WTC11 (cell line): ENCODE measurements around the gene IRX2. TPM values are rescaled to one million over a fixed set of nuclear protein-coding genes. Genes with fewer than 3 reads are reported as not detected.

ENCODE experiments used
- ATAC-seq: fragments of 200-7000 bp; cut with Tn5 transposase; 2 replicates; pipeline ENCODE4 v1.10.0; 2021; ENCODE audit warnings: mild to moderate bottlenecking, moderate library complexity
- CTCF ChIA-PET: fragments of 300-600 bp; sonication (Branson Sonifier 250); formaldehyde crosslinking; loops from one replicate; lab custom pipeline; 2021; ENCODE audit warnings: antibody characterized with exemption; lab: Charles Lee
- POLR2A ChIA-PET: fragments of 350-600 bp; sonication (Branson Sonifier 250); formaldehyde crosslinking; loops from one replicate; lab custom pipeline; 2021; ENCODE audit warnings: antibody characterized with exemption; lab: Charles Lee
- DNase-seq: peaks from one replicate; pipeline ENCODE4 v3.0.0; 2021; ENCODE audit warnings: low spot score
- H3K27ac Mint-ChIP-seq: 2 replicates; pipeline ENCODE4 v1.8.0; 2021; ENCODE audit warnings: mixed read lengths
- H3K27me3 Mint-ChIP-seq: 2 replicates; pipeline ENCODE4 v1.8.0; 2021; ENCODE audit warnings: low read depth, mild to moderate bottlenecking, moderate library complexity, mixed read lengths
- H3K36me3 Mint-ChIP-seq: 2 replicates; pipeline ENCODE4 v1.8.0; 2021; ENCODE audit warnings: mixed read lengths
- H3K4me1 Mint-ChIP-seq: 2 replicates; pipeline ENCODE4 v1.8.0; 2022; ENCODE audit warnings: mixed read lengths
- H3K4me3 Mint-ChIP-seq: 2 replicates; pipeline ENCODE4 v1.8.0; 2021; ENCODE audit warnings: mild to moderate bottlenecking, moderate library complexity, mixed read lengths
- H3K9me3 Mint-ChIP-seq: 2 replicates; pipeline ENCODE4 v1.8.0; 2021; ENCODE audit warnings: mixed read lengths
- ATF1 ChIP-seq: sonication (generic); formaldehyde crosslinking; IDR thresholded peaks from 2 replicates; pipeline ENCODE4 v1.8.1; 2023; ENCODE audit warnings: mild to moderate bottlenecking, moderate library complexity, missing genetic modification reagents
- ESRRA ChIP-seq: sonication (generic); formaldehyde crosslinking; IDR thresholded peaks from 2 replicates; pipeline ENCODE4 v1.8.1; 2022; ENCODE audit warnings: mild to moderate bottlenecking, missing genetic modification reagents, borderline replicate concordance
- FOXK1 ChIP-seq: sonication (generic); formaldehyde crosslinking; IDR thresholded peaks from 2 replicates; pipeline ENCODE4 v1.8.0; 2022; ENCODE audit warnings: mild to moderate bottlenecking, moderate library complexity, missing genetic modification reagents
- GABPB1 ChIP-seq: sonication (generic); formaldehyde crosslinking; IDR thresholded peaks from 2 replicates; pipeline ENCODE4 v1.8.1; 2023; ENCODE audit warnings: mild to moderate bottlenecking, missing genetic modification reagents
- HMGA2 ChIP-seq: fragments of 250-450 bp; sonication (Bioruptor Pico); IDR thresholded peaks from 2 replicates; pipeline ENCODE4 v1.4.0; 2021; ENCODE audit warnings: mild to moderate bottlenecking, moderate library complexity
- IRF2 ChIP-seq: sonication (generic); formaldehyde crosslinking; IDR thresholded peaks from 2 replicates; pipeline ENCODE4 v1.8.0; 2022; ENCODE audit warnings: low read depth, missing genetic modification reagents, borderline replicate concordance
- JAZF1 ChIP-seq: fragments of 250-450 bp; sonication (Bioruptor Pico); IDR thresholded peaks from 2 replicates; pipeline ENCODE4 v1.9.0; 2021; ENCODE audit warnings: moderate library complexity, mild to moderate bottlenecking, inconsistent platforms
- TCF7 ChIP-seq: sonication (generic); formaldehyde crosslinking; IDR thresholded peaks from 2 replicates; pipeline ENCODE4 v1.8.0; 2022; ENCODE audit warnings: mild to moderate bottlenecking, low read depth, missing genetic modification reagents, moderate library complexity
- TP53 ChIP-seq: sonication (generic); formaldehyde crosslinking; IDR thresholded peaks from 2 replicates; pipeline ENCODE4 v1.8.1; 2023; ENCODE audit warnings: mild to moderate bottlenecking, missing genetic modification reagents
- ZNF219 ChIP-seq: sonication (generic); formaldehyde crosslinking; IDR thresholded peaks from 2 replicates; pipeline ENCODE4 v1.8.0; 2023; ENCODE audit warnings: missing genetic modification reagents, mild to moderate bottlenecking, borderline replicate concordance
- ZNF423 ChIP-seq: fragments of 250-450 bp; sonication (Bioruptor Pico); IDR thresholded peaks from 2 replicates; pipeline ENCODE4 v2.1.2; 2022; ENCODE audit warnings: mild to moderate bottlenecking, moderate library complexity
- total RNA-seq: library from RNA; stranded (reverse); gene quantifications from 3 replicates; pipeline ENCODE4 v1.2.3, GENCODE V29; 2021
- TF ChIP-seq, protein P1 (sequence below): sonication (generic); formaldehyde crosslinking; IDR thresholded peaks from 2 replicates; pipeline ENCODE4 v1.8.1; 2022; ENCODE audit warnings: low read depth, missing genetic modification reagents, borderline replicate concordance
- TF ChIP-seq, protein P2 (sequence below): fragments of 250-450 bp; sonication (Bioruptor Pico); IDR thresholded peaks from 2 replicates; pipeline ENCODE4 v2.1.2; 2022; ENCODE audit warnings: mild to moderate bottlenecking, moderate library complexity
- TF ChIP-seq, protein P3 (sequence below): sonication (generic); formaldehyde crosslinking; IDR thresholded peaks from 2 replicates; pipeline ENCODE4 v1.8.0; 2023; ENCODE audit warnings: missing genetic modification reagents, mild to moderate bottlenecking, borderline replicate concordance
- TF ChIP-seq, protein P4 (sequence below): sonication (generic); formaldehyde crosslinking; IDR thresholded peaks from 2 replicates; pipeline ENCODE4 v1.8.1; 2023; ENCODE audit warnings: mild to moderate bottlenecking, moderate library complexity, missing genetic modification reagents
- TF ChIP-seq, protein P5 (sequence below): sonication (generic); formaldehyde crosslinking; IDR thresholded peaks from 2 replicates; pipeline ENCODE4 v1.8.0; 2022; ENCODE audit warnings: mild to moderate bottlenecking, missing genetic modification reagents
- TF ChIP-seq, protein P6 (sequence below): sonication (generic); formaldehyde crosslinking; IDR thresholded peaks from 2 replicates; pipeline ENCODE4 v1.8.0; 2022; ENCODE audit warnings: mild to moderate bottlenecking, missing genetic modification reagents
- TF ChIP-seq, protein P7 (sequence below): fragments of 250-450 bp; sonication (Bioruptor Pico); IDR thresholded peaks from 2 replicates; pipeline ENCODE4 v1.8.0; 2021; ENCODE audit warnings: mild to moderate bottlenecking

The IRX2 gene
- total RNA-seq, 1 experiment from 2014 or later: 63.2 TPM

DNA sequence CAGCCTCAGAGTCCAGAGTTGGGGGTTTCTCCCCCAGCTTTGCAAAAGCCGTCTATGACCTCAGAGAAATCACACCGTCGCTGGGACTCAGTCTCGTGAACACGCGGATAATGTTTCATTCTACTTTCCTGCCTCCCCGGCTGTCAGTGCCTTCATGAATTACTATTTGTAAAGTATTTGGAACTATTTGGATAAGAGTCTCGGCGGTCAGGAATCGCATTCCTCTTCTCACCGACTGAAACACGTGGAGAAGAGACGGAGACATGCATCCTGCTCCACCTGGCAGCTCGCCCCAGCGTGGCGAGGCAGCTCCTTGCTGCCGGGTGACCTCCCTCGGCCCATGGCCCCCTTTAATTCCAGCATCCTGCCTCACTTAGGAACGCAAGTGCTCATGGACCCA is 23.9 kb downstream of the IRX2 start:
- Mint-ChIP-seq H3K4me1 (no peaks in the 10 kb centered on the region), H3K27me3 (no peaks in the 10 kb centered on the region; the same call in 1 of the 2 replicates), H3K36me3 (no peaks in the 10 kb centered on the region)
- POLR2A ChIA-PET: no interaction called here
- TF ChIP-seq FOXK1 (CRISPR knock-in tag) (no peak), TCF7 (CRISPR knock-in tag) (no peak), ZNF219 (CRISPR knock-in tag) (no peak), TP53 (no peak), ATF1 (CRISPR knock-in tag) (no peak), ESRRA (CRISPR knock-in tag) (no peak), ZNF423 (no peak), GABPB1 (CRISPR knock-in tag) (no peak), IRF2 (CRISPR knock-in tag) (no peak), HMGA2 (CRISPR knock-in tag) (no peak), JAZF1 (no peak)
- TF ChIP-seq, protein P1, sequence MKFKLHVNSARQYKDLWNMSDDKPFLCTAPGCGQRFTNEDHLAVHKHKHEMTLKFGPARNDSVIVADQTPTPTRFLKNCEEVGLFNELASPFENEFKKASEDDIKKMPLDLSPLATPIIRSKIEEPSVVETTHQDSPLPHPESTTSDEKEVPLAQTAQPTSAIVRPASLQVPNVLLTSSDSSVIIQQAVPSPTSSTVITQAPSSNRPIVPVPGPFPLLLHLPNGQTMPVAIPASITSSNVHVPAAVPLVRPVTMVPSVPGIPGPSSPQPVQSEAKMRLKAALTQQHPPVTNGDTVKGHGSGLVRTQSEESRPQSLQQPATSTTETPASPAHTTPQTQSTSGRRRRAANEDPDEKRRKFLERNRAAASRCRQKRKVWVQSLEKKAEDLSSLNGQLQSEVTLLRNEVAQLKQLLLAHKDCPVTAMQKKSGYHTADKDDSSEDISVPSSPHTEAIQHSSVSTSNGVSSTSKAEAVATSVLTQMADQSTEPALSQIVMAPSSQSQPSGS (CRISPR knock-in tag): no peak
- TF ChIP-seq, protein P2, sequence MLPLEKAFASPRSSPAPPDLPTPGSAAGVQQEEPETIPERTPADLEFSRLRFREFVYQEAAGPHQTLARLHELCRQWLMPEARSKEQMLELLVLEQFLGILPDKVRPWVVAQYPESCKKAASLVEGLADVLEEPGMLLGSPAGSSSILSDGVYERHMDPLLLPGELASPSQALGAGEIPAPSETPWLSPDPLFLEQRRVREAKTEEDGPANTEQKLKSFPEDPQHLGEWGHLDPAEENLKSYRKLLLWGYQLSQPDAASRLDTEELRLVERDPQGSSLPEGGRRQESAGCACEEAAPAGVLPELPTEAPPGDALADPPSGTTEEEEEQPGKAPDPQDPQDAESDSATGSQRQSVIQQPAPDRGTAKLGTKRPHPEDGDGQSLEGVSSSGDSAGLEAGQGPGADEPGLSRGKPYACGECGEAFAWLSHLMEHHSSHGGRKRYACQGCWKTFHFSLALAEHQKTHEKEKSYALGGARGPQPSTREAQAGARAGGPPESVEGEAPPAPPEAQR: no peak
- TF ChIP-seq, protein P3, sequence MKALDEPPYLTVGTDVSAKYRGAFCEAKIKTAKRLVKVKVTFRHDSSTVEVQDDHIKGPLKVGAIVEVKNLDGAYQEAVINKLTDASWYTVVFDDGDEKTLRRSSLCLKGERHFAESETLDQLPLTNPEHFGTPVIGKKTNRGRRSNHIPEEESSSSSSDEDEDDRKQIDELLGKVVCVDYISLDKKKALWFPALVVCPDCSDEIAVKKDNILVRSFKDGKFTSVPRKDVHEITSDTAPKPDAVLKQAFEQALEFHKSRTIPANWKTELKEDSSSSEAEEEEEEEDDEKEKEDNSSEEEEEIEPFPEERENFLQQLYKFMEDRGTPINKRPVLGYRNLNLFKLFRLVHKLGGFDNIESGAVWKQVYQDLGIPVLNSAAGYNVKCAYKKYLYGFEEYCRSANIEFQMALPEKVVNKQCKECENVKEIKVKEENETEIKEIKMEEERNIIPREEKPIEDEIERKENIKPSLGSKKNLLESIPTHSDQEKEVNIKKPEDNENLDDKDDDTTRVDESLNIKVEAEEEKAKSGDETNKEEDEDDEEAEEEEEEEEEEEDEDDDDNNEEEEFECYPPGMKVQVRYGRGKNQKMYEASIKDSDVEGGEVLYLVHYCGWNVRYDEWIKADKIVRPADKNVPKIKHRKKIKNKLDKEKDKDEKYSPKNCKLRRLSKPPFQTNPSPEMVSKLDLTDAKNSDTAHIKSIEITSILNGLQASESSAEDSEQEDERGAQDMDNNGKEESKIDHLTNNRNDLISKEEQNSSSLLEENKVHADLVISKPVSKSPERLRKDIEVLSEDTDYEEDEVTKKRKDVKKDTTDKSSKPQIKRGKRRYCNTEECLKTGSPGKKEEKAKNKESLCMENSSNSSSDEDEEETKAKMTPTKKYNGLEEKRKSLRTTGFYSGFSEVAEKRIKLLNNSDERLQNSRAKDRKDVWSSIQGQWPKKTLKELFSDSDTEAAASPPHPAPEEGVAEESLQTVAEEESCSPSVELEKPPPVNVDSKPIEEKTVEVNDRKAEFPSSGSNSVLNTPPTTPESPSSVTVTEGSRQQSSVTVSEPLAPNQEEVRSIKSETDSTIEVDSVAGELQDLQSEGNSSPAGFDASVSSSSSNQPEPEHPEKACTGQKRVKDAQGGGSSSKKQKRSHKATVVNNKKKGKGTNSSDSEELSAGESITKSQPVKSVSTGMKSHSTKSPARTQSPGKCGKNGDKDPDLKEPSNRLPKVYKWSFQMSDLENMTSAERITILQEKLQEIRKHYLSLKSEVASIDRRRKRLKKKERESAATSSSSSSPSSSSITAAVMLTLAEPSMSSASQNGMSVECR (CRISPR knock-in tag): no peak
- TF ChIP-seq, protein P4, sequence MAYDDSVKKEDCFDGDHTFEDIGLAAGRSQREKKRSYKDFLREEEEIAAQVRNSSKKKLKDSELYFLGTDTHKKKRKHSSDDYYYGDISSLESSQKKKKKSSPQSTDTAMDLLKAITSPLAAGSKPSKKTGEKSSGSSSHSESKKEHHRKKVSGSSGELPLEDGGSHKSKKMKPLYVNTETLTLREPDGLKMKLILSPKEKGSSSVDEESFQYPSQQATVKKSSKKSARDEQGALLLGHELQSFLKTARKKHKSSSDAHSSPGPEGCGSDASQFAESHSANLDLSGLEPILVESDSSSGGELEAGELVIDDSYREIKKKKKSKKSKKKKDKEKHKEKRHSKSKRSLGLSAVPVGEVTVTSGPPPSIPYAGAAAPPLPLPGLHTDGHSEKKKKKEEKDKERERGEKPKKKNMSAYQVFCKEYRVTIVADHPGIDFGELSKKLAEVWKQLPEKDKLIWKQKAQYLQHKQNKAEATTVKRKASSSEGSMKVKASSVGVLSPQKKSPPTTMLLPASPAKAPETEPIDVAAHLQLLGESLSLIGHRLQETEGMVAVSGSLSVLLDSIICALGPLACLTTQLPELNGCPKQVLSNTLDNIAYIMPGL (CRISPR knock-in tag): no peak
- TF ChIP-seq, protein P5, sequence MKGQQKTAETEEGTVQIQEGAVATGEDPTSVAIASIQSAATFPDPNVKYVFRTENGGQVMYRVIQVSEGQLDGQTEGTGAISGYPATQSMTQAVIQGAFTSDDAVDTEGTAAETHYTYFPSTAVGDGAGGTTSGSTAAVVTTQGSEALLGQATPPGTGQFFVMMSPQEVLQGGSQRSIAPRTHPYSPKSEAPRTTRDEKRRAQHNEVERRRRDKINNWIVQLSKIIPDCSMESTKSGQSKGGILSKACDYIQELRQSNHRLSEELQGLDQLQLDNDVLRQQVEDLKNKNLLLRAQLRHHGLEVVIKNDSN (CRISPR knock-in tag): no peak
- TF ChIP-seq, protein P6, sequence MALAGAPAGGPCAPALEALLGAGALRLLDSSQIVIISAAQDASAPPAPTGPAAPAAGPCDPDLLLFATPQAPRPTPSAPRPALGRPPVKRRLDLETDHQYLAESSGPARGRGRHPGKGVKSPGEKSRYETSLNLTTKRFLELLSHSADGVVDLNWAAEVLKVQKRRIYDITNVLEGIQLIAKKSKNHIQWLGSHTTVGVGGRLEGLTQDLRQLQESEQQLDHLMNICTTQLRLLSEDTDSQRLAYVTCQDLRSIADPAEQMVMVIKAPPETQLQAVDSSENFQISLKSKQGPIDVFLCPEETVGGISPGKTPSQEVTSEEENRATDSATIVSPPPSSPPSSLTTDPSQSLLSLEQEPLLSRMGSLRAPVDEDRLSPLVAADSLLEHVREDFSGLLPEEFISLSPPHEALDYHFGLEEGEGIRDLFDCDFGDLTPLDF (CRISPR knock-in tag): no peak
- TF ChIP-seq, protein P7, sequence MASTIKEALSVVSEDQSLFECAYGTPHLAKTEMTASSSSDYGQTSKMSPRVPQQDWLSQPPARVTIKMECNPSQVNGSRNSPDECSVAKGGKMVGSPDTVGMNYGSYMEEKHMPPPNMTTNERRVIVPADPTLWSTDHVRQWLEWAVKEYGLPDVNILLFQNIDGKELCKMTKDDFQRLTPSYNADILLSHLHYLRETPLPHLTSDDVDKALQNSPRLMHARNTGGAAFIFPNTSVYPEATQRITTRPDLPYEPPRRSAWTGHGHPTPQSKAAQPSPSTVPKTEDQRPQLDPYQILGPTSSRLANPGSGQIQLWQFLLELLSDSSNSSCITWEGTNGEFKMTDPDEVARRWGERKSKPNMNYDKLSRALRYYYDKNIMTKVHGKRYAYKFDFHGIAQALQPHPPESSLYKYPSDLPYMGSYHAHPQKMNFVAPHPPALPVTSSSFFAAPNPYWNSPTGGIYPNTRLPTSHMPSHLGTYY (CRISPR knock-in tag): no peak
- TF ChIP-seq, all 79 proteins: peak for 0
- CTCF ChIA-PET: interaction anchor here (1.1 kb wide), 1 partner anchor 78 kb away, joined by 5 read pairs; no protein-coding TSS in a partner anchor
- Mint-ChIP-seq H3K27ac (no peak overlapping the region), H3K4me3 (no peak overlapping the region), H3K9me3 (no peaks in the 10 kb centered on the region)
- ATAC-seq (no peak), DNase-seq (no peak)
